Epithelial cell of proximal tubule (primary cell): Measurements from ENCODE around the gene ASPG. TPM values are rescaled to one million over a fixed set of nuclear protein-coding genes. Genes with fewer than 3 reads are reported as not detected.

ENCODE experiments used
- DNase-seq: peaks from one replicate; pipeline ENCODE4 v3.0.0-alpha.2; 2011; ENCODE audit warnings: low read depth
- H3K4me3 ChIP-seq: 2 replicates; pipeline ENCODE4 v1.5.1; 2011; ENCODE audit warnings: low read depth, mild to moderate bottlenecking, low read length
- CTCF ChIP-seq: conservative IDR thresholded peaks from 2 replicates; pipeline ENCODE4 v1.5.1; 2012; ENCODE audit warnings: low read depth, mild to moderate bottlenecking, low read length
- total RNA-seq: library from RNA; depleted of rRNA; stranded (reverse); fragments of >200 nt; gene quantifications from 2 replicates; pipeline ENCODE4 v1.2.3, GENCODE V29; 2015

Gene ASPG
- total RNA-seq, 1 donor from 2014 or later, result not detected

DNA sequence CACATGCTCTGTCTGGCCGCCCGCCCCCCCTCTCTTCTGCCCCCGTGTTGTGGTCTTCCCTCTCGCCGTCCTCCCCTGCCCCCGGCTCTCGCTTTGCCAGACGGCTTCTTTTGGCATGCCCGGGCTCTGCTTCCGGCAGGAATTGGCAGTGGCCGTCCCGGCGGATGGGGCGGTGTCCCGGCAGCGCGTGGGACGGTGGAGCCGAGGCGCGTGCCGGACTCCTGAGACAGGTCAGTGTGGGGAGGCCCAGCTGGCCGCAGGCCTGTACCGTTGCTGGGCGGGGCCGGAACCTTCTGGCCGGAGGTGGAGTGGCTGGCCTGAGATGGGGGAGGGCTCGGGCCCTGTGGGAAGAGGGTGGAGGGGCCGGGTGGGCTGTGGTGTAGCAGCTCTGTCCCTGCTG is 70.0 kb downstream of the ASPG start:
- DNase-seq, result no peak
- H3K4me3 ChIP-seq, result no peak overlapping the region
- TF ChIP-seq CTCF, result no peak

DNA sequence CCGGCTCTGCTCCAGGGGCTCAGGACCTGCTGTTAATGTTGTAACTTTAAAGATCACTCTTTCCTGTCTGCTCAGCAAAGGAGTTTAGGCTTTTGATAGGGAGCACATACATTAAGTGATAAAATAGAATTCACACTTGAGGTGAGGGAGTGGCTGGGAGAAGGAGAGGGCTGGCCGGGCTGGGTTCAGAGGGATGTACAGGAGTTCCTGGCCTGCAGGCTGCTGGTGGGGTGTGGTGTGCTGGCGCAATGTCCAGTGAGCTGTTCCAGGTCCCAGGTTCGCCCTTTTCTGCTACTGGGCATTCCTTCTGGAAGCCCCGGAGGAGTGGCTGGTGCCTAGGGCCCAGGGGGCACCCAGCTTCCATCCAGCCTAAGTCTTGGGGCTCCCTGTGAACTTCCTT is 70.6 kb downstream of the ASPG start:
- DNase-seq, result no peak
- no peak for TF ChIP-seq CTCF
- H3K4me3 ChIP-seq, result no peak overlapping the region

DNA sequence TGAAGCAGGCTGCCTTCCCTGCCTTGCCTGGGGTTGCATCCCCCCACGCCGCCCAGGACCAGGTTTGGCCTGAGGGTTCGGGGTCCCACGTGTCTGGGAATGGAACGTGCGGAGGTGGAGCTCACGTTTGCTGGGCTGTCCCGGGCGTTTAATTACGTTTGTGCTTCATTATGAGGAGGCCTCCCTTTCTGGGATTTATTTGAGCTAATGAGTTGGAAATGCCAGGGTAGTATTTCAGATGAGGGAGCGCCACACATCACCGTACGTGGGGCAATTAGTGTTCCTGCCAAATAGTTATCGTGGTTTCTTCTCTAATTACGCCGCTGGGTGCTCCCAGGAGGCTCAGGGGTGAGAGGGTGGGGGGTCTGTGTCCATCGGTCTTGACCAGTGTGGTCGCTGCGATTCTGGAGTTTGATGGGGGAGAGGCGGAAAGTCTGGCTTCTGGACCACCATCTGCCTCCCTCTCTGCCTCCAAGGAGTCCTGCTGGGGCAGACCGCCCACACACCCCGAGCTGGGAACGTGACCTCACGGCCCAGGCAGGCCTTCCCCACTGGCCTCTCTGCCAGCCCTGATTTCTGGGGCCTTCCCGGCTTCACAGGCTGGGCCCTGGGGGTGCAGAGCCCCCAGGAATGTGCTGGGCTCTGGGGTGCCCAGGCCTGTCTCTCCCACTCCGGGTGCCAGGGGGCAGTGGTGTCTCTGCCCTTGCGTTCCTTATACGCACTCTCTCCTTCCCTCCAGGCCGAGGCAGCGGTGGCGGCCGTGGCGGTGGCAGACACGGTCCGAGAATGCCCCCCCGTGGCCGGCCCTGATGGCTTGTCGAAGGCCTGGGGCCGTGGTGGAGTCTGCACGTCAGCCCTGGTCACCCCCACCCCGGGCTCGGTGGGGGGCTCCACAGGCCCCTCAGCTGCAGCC is 71.8 kb downstream of the ASPG start:
- DNase-seq, result no peak
- peak; percentile 11 for TF ChIP-seq CTCF
- no peak overlapping the region for H3K4me3 ChIP-seq

DNA sequence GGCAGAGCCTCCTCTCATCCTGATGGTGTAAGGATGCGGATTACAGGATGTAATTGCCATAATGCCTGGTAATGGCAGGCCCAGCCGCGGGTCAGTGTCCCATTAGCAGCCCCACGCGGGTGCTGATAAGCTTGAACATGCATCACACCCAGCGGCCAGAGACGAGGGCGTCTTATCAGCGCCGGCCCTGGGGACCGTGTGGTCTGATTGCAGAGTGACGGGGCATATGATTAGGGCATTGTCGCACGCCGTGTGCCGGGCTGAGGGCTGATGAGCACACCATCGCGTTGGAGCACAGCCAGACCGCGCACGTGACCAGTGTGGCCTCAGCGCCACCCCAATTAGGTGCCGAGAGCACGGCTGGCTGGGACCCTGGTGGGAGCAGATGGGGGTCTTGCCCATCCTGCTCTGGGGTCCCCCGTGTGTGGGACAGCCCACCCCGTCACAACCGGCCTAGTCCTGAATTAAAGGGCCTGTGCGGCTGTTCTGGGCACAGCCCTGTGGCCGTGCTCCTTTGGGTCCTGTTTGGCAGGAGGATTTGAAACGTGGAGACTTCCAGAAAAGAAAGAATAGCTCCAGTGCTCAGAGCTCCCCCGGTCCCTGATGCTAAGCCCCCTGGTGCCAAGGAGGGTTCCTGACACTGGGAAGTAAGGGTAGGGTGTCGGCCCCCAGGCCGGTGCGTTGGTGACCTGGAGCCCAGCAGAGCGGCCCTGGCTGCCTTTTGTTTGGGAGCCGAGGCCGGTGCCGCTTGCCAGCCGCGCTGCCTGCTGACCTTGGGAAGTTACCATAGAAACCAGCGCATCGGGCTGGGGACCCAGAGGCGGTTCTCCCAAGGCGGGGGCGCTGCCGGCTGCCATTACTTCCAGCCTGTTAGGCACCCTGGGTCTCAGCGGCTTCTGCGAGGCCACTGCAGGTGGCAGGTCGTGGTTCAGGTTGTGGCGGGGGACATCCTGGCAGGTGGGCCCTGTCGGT is 73.6 kb downstream of the ASPG start:
- no peak for TF ChIP-seq CTCF
- H3K4me3 ChIP-seq, result no peak overlapping the region
- DNase-seq, result no peak

DNA sequence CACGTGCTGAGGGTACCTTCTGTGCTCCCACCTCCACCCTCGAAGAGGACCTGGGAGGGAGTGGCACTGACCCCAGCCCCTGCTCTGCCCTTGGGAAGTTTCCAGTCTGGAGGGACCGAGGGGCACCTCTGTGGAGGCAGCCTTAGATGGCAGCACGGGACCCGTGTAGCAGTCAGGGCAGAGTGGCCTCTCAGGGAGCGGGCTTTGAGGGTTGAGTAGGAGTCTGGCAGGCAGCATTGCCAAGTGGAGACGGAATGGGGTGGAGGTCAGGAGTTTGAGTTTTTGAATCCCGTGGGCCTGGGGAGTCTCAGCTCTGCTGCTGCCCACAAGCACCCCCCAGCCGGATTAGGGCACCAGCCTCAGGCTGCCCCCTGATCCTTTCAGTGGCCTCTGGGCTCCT is 74.5 kb downstream of the ASPG start:
- H3K4me3 ChIP-seq, result no peak overlapping the region
- no peak for DNase-seq
- TF ChIP-seq CTCF, result no peak

GRCh38 chr14:104161602-104162367 is 76.3 kb downstream of the ASPG start:
- no peak for DNase-seq
- no peak for TF ChIP-seq CTCF

More at GRCh38 chr14:104161602-104162367, 76.3 kb downstream of the ASPG start:
- no peak overlapping the region for H3K4me3 ChIP-seq
